HepG2 (cell line): Measurements from ENCODE around the gene CYP26B1. TPM values are rescaled to one million over a fixed set of nuclear protein-coding genes. Genes with fewer than 3 reads are reported as not detected.

Experiments
- AGO1 ChIP-seq: fragments of 200-400 bp; formaldehyde crosslinking; IDR thresholded peaks from 2 replicates; pipeline ENCODE4 v1.6.1; 2017; ENCODE audit warnings: mild to moderate bottlenecking, low read depth, low read length, moderate library complexity; ENCODE audit not compliant: poor library complexity, severe bottlenecking
- AKAP8 ChIP-seq: sonication (generic); formaldehyde crosslinking; IDR thresholded peaks from 2 replicates; pipeline ENCODE4 v1.5.1; 2020; ENCODE audit warnings: mild to moderate bottlenecking, missing genetic modification reagents
- CEBPZ ChIP-seq: IDR thresholded peaks from 2 replicates; pipeline ENCODE4 v1.6.1; 2012; ENCODE audit warnings: low read length, improper control_type of control experiment
- E2F5 ChIP-seq: sonication (generic); formaldehyde crosslinking; conservative IDR thresholded peaks from 2 replicates; pipeline ENCODE4 v1.4.0; 2020; ENCODE audit warnings: missing genetic modification reagents
- ESRRA ChIP-seq: sonication (generic); formaldehyde crosslinking; IDR thresholded peaks from 2 replicates; pipeline ENCODE4 v1.5.1; 2020; ENCODE audit warnings: mild to moderate bottlenecking, low read depth, missing genetic modification reagents
- HDAC6 ChIP-seq: fragments of 200-600 bp; sonication (generic); IDR thresholded peaks from 2 replicates; pipeline ENCODE4 v1.7.0; 2017; ENCODE audit warnings: mild to moderate bottlenecking, antibody characterized with exemption, low read length, low read depth
- IRF1 ChIP-seq: sonication (generic); formaldehyde crosslinking; IDR thresholded peaks from 2 replicates; pipeline ENCODE4 v1.4.0; 2020; ENCODE audit warnings: low read depth, mild to moderate bottlenecking, missing genetic modification reagents
- IRX3 ChIP-seq: sonication (generic); formaldehyde crosslinking; IDR thresholded peaks from 2 replicates; pipeline ENCODE4 v1.8.1; 2023; ENCODE audit warnings: mild to moderate bottlenecking, low read depth, missing genetic modification reagents, borderline replicate concordance
- MEIS1 ChIP-seq: sonication (generic); formaldehyde crosslinking; IDR thresholded peaks from 2 replicates; pipeline ENCODE4 v1.9.0; 2021; ENCODE audit warnings: mild to moderate bottlenecking, missing genetic modification reagents, moderate library complexity, borderline replicate concordance
- RELA ChIP-seq: sonication (generic); formaldehyde crosslinking; IDR thresholded peaks from 2 replicates; pipeline ENCODE4 v1.4.0; 2020; ENCODE audit warnings: missing genetic modification reagents
- RFX1 ChIP-seq: fragments of 450-650 bp; IDR thresholded peaks from 2 replicates; pipeline ENCODE4 v1.6.1; 2017
- SATB2 ChIP-seq: sonication (generic); formaldehyde crosslinking; IDR thresholded peaks from 2 replicates; pipeline ENCODE4 v1.5.0; 2020; ENCODE audit warnings: missing genetic modification reagents
- SMAD1 ChIP-seq: sonication (generic); formaldehyde crosslinking; IDR thresholded peaks from 2 replicates; pipeline ENCODE4 v1.4.0; 2020; ENCODE audit warnings: missing genetic modification reagents, low read depth, mild to moderate bottlenecking, borderline replicate concordance
- TCF7L2 ChIP-seq: IDR thresholded peaks from 2 replicates; pipeline ENCODE4 v1.6.1; 2011; ENCODE audit warnings: mild to moderate bottlenecking, low read depth, low read length, moderate library complexity
- TEAD2 ChIP-seq: sonication (generic); formaldehyde crosslinking; IDR thresholded peaks from 2 replicates; pipeline ENCODE4 v1.9.0; 2021; ENCODE audit warnings: missing genetic modification reagents
- TSC22D2 ChIP-seq: sonication (generic); formaldehyde crosslinking; IDR thresholded peaks from 2 replicates; pipeline ENCODE4 v1.5.1; 2020; ENCODE audit warnings: missing genetic modification reagents, mild to moderate bottlenecking, borderline replicate concordance
- XBP1 ChIP-seq: sonication (generic); formaldehyde crosslinking; IDR thresholded peaks from 2 replicates; pipeline ENCODE4 v1.5.0; 2020; ENCODE audit warnings: missing genetic modification reagents
- ZMYM2 ChIP-seq: sonication (generic); formaldehyde crosslinking; IDR thresholded peaks from 2 replicates; pipeline ENCODE4 v1.8.0; 2022; ENCODE audit warnings: mild to moderate bottlenecking, missing genetic modification reagents
- ZNF335 ChIP-seq: sonication (generic); formaldehyde crosslinking; IDR thresholded peaks from 2 replicates; pipeline ENCODE4 v1.4.0; 2020; ENCODE audit warnings: missing genetic modification reagents
- ZNF883 ChIP-seq: sonication (generic); formaldehyde crosslinking; IDR thresholded peaks from 2 replicates; pipeline ENCODE4 v1.5.1; 2020; ENCODE audit warnings: mild to moderate bottlenecking, missing genetic modification reagents; ENCODE audit errors: not compliant biosample characterization
- polyA plus RNA-seq, 8 experiments: library from polyadenylated mRNA; depleted of rRNA in 3 of 8; stranded (reverse) in 7 of 8; unstranded in 1 of 8; fragments of >200 nt; fragmentation: Illumina TruSeq in 4 of 8; extraction: Trizol in 4 of 8; gene quantifications; 2 replicates each; pipeline versions ENCODE4 v1.2.1 to v1.2.3, GENCODE V29; 2011 to 2016; ENCODE audit warnings: low read depth in 4 of 8, missing spikeins in 1 of 8, mixed read lengths in 1 of 8; ENCODE audit not compliant: insufficient read depth in 1 of 8
- total RNA-seq, 5 experiments: library from RNA; depleted of rRNA; stranded (reverse); fragments of >200 nt; fragmentation: Illumina TruSeq; extraction: Trizol; gene quantifications; 2 replicates each; pipeline ENCODE4 v1.2.3, GENCODE V29; 2016; ENCODE audit warnings: low read depth in 1 of 5

Gene CYP26B1
- total and polyA plus RNA-seq, 2 of the 13 experiments (the other 11 are each of a cell fraction or from before 2014, with no cell fraction given): 0.05 to 0.07 TPM

- no peak for TF ChIP-seq HDAC6
- TF ChIP-seq TSC22D2: no peak
- TF ChIP-seq RELA (CRISPR knock-in tag): no peak
- no peak for TF ChIP-seq RFX1
- no peak for TF ChIP-seq CEBPZ
- no peak for TF ChIP-seq SATB2
- TF ChIP-seq XBP1 (CRISPR knock-in tag): no peak
- no peak for TF ChIP-seq ZNF883
- TF ChIP-seq AGO1: peak; percentile 29
- TF ChIP-seq IRF1: no peak
- TF ChIP-seq ZMYM2 (CRISPR knock-in tag): no peak
- 0 out of 2 replicates have a peak, but pooled peaks have one; percentile 33 for TF ChIP-seq SMAD1 (CRISPR knock-in tag)
- TF ChIP-seq IRX3 (CRISPR knock-in tag): no peak
- TF ChIP-seq TCF7L2: no peak
- TF ChIP-seq ZNF335: no peak
- no peak for TF ChIP-seq MEIS1 (CRISPR knock-in tag)
- TF ChIP-seq E2F5 (CRISPR knock-in tag): no peak
- no peak for TF ChIP-seq AKAP8 (CRISPR knock-in tag)
- no peak for TF ChIP-seq ESRRA (CRISPR knock-in tag)
- TF ChIP-seq TEAD2: no peak
Observed at GRCh38 chr2:72149556-72150156, 2.0 kb upstream of the CYP26B1 start (continued).
